Measurements from ENCODE around the gene GAD1.

The GAD1 gene

DNA sequence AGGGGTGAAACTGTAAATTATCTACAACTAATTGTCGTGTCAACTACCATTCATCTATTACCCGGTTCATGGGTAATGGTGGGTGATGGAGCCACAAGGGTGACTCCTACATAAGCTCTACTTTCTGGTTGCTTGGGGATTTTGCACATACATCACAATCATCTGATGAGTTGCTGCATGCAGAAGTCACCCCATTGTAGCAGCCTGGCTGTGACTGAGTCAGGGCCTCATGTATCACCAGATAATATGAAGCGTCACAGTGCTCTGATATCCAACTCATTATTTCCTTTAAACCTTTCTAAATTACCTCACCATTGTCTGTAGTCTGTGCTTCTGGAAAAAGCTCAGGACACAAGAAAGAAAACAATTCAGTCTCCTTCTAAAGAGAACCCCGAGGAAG lies 79.9 kb downstream of the GAD1 start:
- no peak for DNase-seq

DNA sequence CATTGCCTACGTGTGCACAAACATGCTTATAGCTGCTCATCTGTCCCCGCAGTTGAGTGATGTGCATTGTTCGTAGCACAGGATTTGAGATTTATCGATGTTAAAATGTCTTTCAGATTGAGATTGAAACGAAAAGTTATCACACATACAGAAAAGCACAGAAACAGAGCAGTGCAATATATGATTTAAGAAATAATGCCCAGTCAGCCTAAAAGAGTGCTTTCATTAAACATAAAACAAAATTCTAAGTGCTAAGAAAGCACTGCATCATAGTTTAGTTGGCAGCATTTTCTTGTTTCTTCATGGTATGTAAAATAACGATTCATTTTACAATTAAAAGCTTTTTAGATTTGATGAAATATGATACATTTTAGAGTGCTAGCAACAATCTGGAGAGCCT lies 80.4 kb downstream of the GAD1 start:
- DNase-seq, result no peak

GRCh38 chr2:170905864-170906263 lies 89.2 kb downstream of the GAD1 start:
- no peak for DNase-seq

All from activated CD8-positive, alpha-beta memory T cell treated with anti-CD3 and anti-CD28 coated beads, Interleukin-2, amount 50 U/mL, for 48 hours (primary cell).